ENCODE measurements around the gene TNS2. TPM values are rescaled to one million over a fixed set of nuclear protein-coding genes. Genes with fewer than 3 reads are reported as not detected.
A peak's percentile ranks its signal among the peaks of the same experiment; 100 is the strongest.

TNS2 gene
- total RNA-seq, 4 donors from 2014 or later: 48.2 to 397 (median 169) TPM

GRCh38 chr12:53054112-53054878 lies 4.4 kb downstream of the TNS2 start:
- in situ Hi-C loops (cut with MboI; ENCODE audit: low pct_ligation_motif_present in 1 of 4, low pct_unique_long_range_greater_than_20kb in 1 of 4, low sequenced_read_pairs in 3 of 4): loop anchor here in 2 of 4 donors (25.0 kb wide), 2 partner anchors 133 to 233 kb away; partner anchors contain the start of genes CSAD (in 1 of the 2), MYG1 (in 1 of the 2), PFDN5 (in 1 of the 2) and ZNF740 (in 1 of the 2)
- peaks cover 22 to 61% (median 47%) of the 10 kb centered on the region in 4 donors for H3K4me1 ChIP-seq

GRCh38 chr12:53055471-53056266 lies 5.8 kb downstream of the TNS2 start:
- DNase-seq: peak; percentile 7
- Histone ChIP-seq H3K27ac (peak overlapping the region in 3 of 4 donors; percentile 94 to 98 (median 97)), H3K36me3 (no peaks in the 10 kb centered on the region), H3K4me3 (no peak overlapping the region), H3K27me3 (no peaks in the 10 kb centered on the region), H3K4me1 (peaks cover 22 to 50% (median 36%) of the 10 kb centered on the region in 4 donors), H3K9me3 (no peaks in the 10 kb centered on the region)
- in situ Hi-C loops (cut with MboI; ENCODE audit: low pct_ligation_motif_present in 1 of 4, low pct_unique_long_range_greater_than_20kb in 1 of 4, low sequenced_read_pairs in 3 of 4) (loop anchor here in 2 of 4 donors (25.0 kb wide), 2 partner anchors 132 to 232 kb away; partner anchors contain the start of genes CSAD (in 1 of the 2), MYG1 (in 1 of the 2), PFDN5 (in 1 of the 2) and ZNF740 (in 1 of the 2)), intact Hi-C loops (cut with DNase I; ENCODE audit: low total_unique reads) (no loop called here)
- WGBS, 2 donors (ENCODE audit: low coverage in 1 of 2): 71 to 77% methylated on average over 4 to 15 of the region's 15 CpGs
- no peak for TF ChIP-seq EP300 (IDR thresholded peaks at IDR 0.05; ENCODE audit: low read depth)
- peak in 1 of 3 donors; percentile 4 for TF ChIP-seq POLR2AphosphoS5 (IDR thresholded peaks at IDR 0.05)
- TF ChIP-seq CTCF (IDR thresholded peaks at IDR 0.05): no peak
- TF ChIP-seq POLR2A (IDR thresholded peaks at IDR 0.05): no peak

More at GRCh38 chr12:53054112-53054878, 4.4 kb downstream of the TNS2 start:
- Histone ChIP-seq H3K36me3 (no peaks in the 10 kb centered on the region), H3K27me3 (no peaks in the 10 kb centered on the region), H3K4me3 (peak overlapping the region; percentile 18 to 57 (median 42)), H3K27ac (peak overlapping the region; percentile 89 to 98 (median 96)), H3K9me3 (no peaks in the 10 kb centered on the region)
- TF ChIP-seq POLR2A (IDR thresholded peaks at IDR 0.05): peak; percentile 81
- TF ChIP-seq POLR2AphosphoS5 (IDR thresholded peaks at IDR 0.05): peak; percentile 78 to 89 (median 89)
- peak in 2 of 5 experiments; percentile 14 for TF ChIP-seq CTCF (IDR thresholded peaks at IDR 0.05)
- TF ChIP-seq EP300 (IDR thresholded peaks at IDR 0.05; ENCODE audit: low read depth): no peak
- intact Hi-C loops (cut with DNase I; ENCODE audit: low total_unique reads): no loop called here
- DNase-seq: peak; percentile 97
- WGBS, 2 donors (ENCODE audit: low coverage in 1 of 2): 3 to 5% methylated on average over 12 to 40 of the region's 48 CpGs

- no peak overlapping the region for H3K4me3 ChIP-seq
- no peaks in the 10 kb centered on the region for H3K9me3 ChIP-seq
- no peaks in the 10 kb centered on the region for H3K36me3 ChIP-seq
- H3K27me3 ChIP-seq: no peaks in the 10 kb centered on the region
- in situ Hi-C loops (cut with MboI; ENCODE audit: low pct_ligation_motif_present in 1 of 4, low pct_unique_long_range_greater_than_20kb in 1 of 4, low sequenced_read_pairs in 3 of 4): loop anchor here in 2 of 4 donors (25.0 kb wide), 2 partner anchors 131 to 231 kb away; partner anchors contain the start of genes CSAD (in 1 of the 2), MYG1 (in 1 of the 2), PFDN5 (in 1 of the 2) and ZNF740 (in 1 of the 2)
- TF ChIP-seq POLR2AphosphoS5 (IDR thresholded peaks at IDR 0.05) (no peak), POLR2A (IDR thresholded peaks at IDR 0.05) (no peak), CTCF (IDR thresholded peaks at IDR 0.05) (no peak), EP300 (IDR thresholded peaks at IDR 0.05; ENCODE audit: low read depth) (no peak)
- WGBS, 2 donors (ENCODE audit: low coverage in 1 of 2): 78 to 85% methylated on average over 5 of the region's 5 CpGs
- intact Hi-C loops (cut with DNase I; ENCODE audit: low total_unique reads): no loop called here
- H3K27ac ChIP-seq: no peak overlapping the region
- DNase-seq: peak; percentile 4
- H3K4me1 ChIP-seq: peaks cover 26 to 50% (median 37%) of the 10 kb centered on the region in 4 donors
These were observed 6.4 kb downstream of the TNS2 start for GRCh38 chr12:53056296-53056695.

All from transverse colon (tissue), 4 donors.